T-cell (primary cell): ENCODE results near the gene DNAAF8. TPM values are rescaled to one million over a fixed set of nuclear protein-coding genes. Genes with fewer than 3 reads are reported as not detected.

Experiments used
- ATAC-seq, 4 experiments: fragments of 200-7000 bp in 3 of 4; fragments of 150-1000 bp in 1 of 4; cut with Tn5 transposase; replicated peaks in 1 of 4; 1 replicate in 3 of 4; 2 replicates in 1 of 4; pipeline ENCODE4 v1.10.0; 2021; ENCODE audit warnings: moderate library complexity in 3 of 4, mild to moderate bottlenecking in 2 of 4, moderate number of reproducible peaks in 1 of 4
- CTCF ChIA-PET, 2 donors: fragments of 300-600 bp; sonication (Branson Sonifier 250); formaldehyde crosslinking; loops; one replicate each; lab custom pipeline; 2022; ENCODE audit warnings: antibody characterized with exemption in 2 of 2; lab: Charles Lee
- POLR2A ChIA-PET, 2 donors: fragments of 300-600 bp; sonication (Branson Sonifier 250); formaldehyde crosslinking; loops; one replicate each; lab custom pipeline; 2022; ENCODE audit warnings: antibody characterized with exemption in 2 of 2; lab: Charles Lee
- DNase-seq, 35 experiments: peaks; one replicate each; pipeline versions ENCODE4 v3.0.0 to v3.0.0-alpha.2; 2013 to 2023
- H3K27ac ChIP-seq: one replicate; pipeline ENCODE4 v1.5.1; 2013; ENCODE audit warnings: low read length
- H3K27me3 ChIP-seq, 2 experiments: replicated peaks in 1 of 2; 1 replicate in 1 of 2; 2 replicates in 1 of 2; pipeline versions ENCODE4 v1.6.1 to v1.7.0; 2013; ENCODE audit warnings: low read length in 1 of 2, mixed read lengths in 1 of 2; ENCODE audit not compliant: control insufficient read depth in 2 of 2, insufficient read depth in 2 of 2; ENCODE audit errors: extremely low read depth in 1 of 2
- H3K36me3 ChIP-seq, 2 donors: 1 replicate in 1 of 2; 2 replicates in 1 of 2; pipeline versions ENCODE4 v1.6.1 to v1.7.0; 2013; ENCODE audit warnings: low read length in 1 of 2; ENCODE audit not compliant: control insufficient read depth in 2 of 2, insufficient read depth in 1 of 2; ENCODE audit errors: extremely low read depth in 1 of 2
- H3K4me1 ChIP-seq, 2 experiments: 1 replicate in 1 of 2; 2 replicates in 1 of 2; pipeline versions ENCODE4 v1.6.1 to v1.7.0; 2013; ENCODE audit warnings: low read length in 2 of 2, mixed read lengths in 1 of 2; ENCODE audit not compliant: insufficient read depth in 2 of 2, control insufficient read depth in 1 of 2; ENCODE audit errors: extremely low read depth in 1 of 2
- H3K4me3 ChIP-seq, 2 donors: 1 replicate in 1 of 2; 2 replicates in 1 of 2; pipeline versions ENCODE4 v1.5.1 to v1.7.0; 2013; ENCODE audit warnings: mild to moderate bottlenecking in 2 of 2, low read length in 1 of 2, moderate library complexity in 1 of 2; ENCODE audit not compliant: control insufficient read depth in 1 of 2; ENCODE audit errors: extremely low read depth in 1 of 2
- H3K9me3 ChIP-seq: 2 replicates; pipeline ENCODE4 v1.7.0; 2013
- H3K27ac Mint-ChIP-seq, 2 donors: one replicate each; pipeline ENCODE4 v1.8.0; 2020 to 2021; ENCODE audit warnings: mild to moderate bottlenecking in 2 of 2, mixed read lengths in 2 of 2
- H3K27me3 Mint-ChIP-seq, 2 donors: one replicate each; pipeline ENCODE4 v1.8.0; 2021 to 2022; ENCODE audit warnings: mixed read lengths in 2 of 2
- H3K36me3 Mint-ChIP-seq: one replicate; pipeline ENCODE4 v1.8.0; 2021; ENCODE audit warnings: mixed read lengths
- H3K4me1 Mint-ChIP-seq, 3 donors: one replicate each; pipeline ENCODE4 v1.8.0; 2020 to 2022; ENCODE audit warnings: mixed read lengths in 3 of 3, mild to moderate bottlenecking in 1 of 3
- H3K4me3 Mint-ChIP-seq, 3 donors: one replicate each; pipeline ENCODE4 v1.8.0; 2020 to 2022; ENCODE audit warnings: mild to moderate bottlenecking in 3 of 3, mixed read lengths in 3 of 3, moderate library complexity in 3 of 3
- H3K9me3 Mint-ChIP-seq, 3 donors: one replicate each; pipeline ENCODE4 v1.8.0; 2020 to 2022; ENCODE audit warnings: mixed read lengths in 3 of 3
- WGBS: methylation state at CpG from one replicate; pipeline ENCODE4 v1.1.5; 2013; ENCODE audit warnings: missing lambda C conversion rate; ENCODE audit not compliant: insufficient coverage; 5-methylcytosine and 5-hydroxymethylcytosine counted together
- total RNA-seq, 35 experiments: library from RNA in 6 of 35; stranded (reverse) in 6 of 35; fragments of 120-200 nt in 1 of 35; gene quantifications; one replicate each; pipeline versions ENCODE4 v1.2.1 to v1.2.4 and lab custom pipeline; 2013 to 2026

DNAAF8 gene
- total RNA-seq, 5 donors from 2014 or later (not counting 1 experiment from before 2014, with no cell fraction given) = 0.13 to 0.70 (median 0.34) TPM; not detected in 1

DNA sequence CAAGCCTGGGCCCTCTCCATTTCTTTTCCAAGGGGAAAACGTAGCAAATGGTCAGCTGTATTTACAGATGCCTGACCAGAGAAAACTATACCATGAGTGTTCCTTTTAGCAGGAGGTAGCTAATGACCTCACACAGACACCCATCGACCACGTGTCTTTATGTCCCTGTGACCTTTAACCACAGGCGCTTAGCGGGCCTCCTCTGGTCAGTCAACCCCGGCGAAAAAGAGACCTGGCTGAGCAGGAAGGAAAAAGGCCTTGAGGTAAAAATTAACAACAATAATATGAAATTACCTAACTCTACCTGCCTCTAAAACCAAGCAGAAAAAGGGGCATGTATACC is 31.9 kb upstream of the DNAAF8 start:
- no peaks in the 10 kb centered on the region for H3K9me3 Mint-ChIP-seq
- H3K27me3 ChIP-seq = no peaks in the 10 kb centered on the region
- WGBS = 100% methylated on average over 2 of the region's 7 CpGs
- H3K27ac ChIP-seq = no peak overlapping the region
- peaks cover 0 to 11% (median 3%) of the 10 kb centered on the region in 3 donors for H3K4me1 Mint-ChIP-seq
- H3K4me3 Mint-ChIP-seq = no peak overlapping the region
- no peaks in the 10 kb centered on the region for H3K27me3 Mint-ChIP-seq
- H3K4me1 ChIP-seq = peaks cover 0 to 29% of the 10 kb centered on the region in 2 experiments
- peak overlapping the region in 1 of 2 donors; percentile 34 for H3K27ac Mint-ChIP-seq
- ChIA-PET POLR2A (no interaction called here), CTCF (no interaction called here)
- peaks cover 15 to 59% of the 10 kb centered on the region in 2 donors for H3K36me3 ChIP-seq
- DNase-seq = no peak
- no peaks in the 10 kb centered on the region for H3K9me3 ChIP-seq
- no peak overlapping the region for H3K4me3 ChIP-seq
- ATAC-seq = no peak
- H3K36me3 Mint-ChIP-seq = peaks cover 20% of the 10 kb centered on the region

DNA sequence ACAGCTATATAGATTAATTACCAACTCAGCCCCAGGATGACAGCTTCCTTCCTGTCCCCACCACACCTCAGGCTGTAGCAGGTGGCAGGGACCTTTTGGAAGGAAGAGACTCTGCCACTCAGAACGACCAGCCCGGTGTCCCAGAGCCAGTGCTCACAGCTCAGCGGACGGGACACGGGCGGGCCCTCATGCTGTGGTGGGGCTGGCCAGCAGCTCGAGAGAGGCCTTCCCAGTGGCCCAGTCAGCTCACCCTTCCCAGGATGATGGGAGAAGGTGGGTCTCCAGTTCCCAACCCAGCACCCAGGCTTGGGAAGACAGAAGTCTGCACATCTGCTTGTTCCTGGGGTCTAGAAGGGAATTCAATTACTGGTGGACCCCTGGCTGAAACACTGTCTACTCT is 30.4 kb upstream of the DNAAF8 start:
- no peak overlapping the region for H3K27ac Mint-ChIP-seq

DNA sequence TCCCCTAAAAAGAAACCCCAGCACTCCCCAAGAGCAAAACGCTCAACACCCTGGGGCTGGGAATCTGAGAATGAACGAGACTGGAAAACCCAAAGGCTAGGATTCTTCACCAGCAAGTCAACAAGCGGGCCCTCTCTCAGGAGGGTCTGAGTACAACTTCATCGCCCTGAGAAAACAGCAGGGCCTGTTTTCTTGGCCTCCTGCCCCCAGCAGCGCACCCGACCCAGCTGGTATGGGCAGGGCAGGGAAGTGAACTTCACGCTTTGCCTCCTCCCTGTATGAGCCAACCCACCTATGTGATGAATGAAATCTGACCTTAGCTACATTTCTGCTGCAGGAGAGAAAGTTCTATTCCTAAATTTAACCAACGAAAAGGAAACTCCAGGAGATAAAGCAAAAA is 29.8 kb upstream of the DNAAF8 start:
- no peak overlapping the region for H3K4me3 Mint-ChIP-seq
- ATAC-seq (no peak), DNase-seq (no peak)
- no peaks in the 10 kb centered on the region for H3K27me3 Mint-ChIP-seq
- no peak overlapping the region for H3K27ac ChIP-seq
- H3K4me1 ChIP-seq = peaks cover 0 to 22% of the 10 kb centered on the region in 2 experiments
- no peaks in the 10 kb centered on the region for H3K9me3 ChIP-seq
- 84% methylated on average over 3 of the region's 8 CpGs for whole genome bisulfite sequencing
- no peaks in the 10 kb centered on the region for H3K27me3 ChIP-seq
- H3K4me1 Mint-ChIP-seq = peaks cover 0 to 11% (median 3%) of the 10 kb centered on the region in 3 donors
- CTCF ChIA-PET = interaction anchor here in 1 of 2 donors (0.8 kb wide), 1 partner anchor 34 kb away, joined by 3 read pairs; no protein-coding TSS in a partner anchor
- no peak overlapping the region for H3K27ac Mint-ChIP-seq
- H3K4me3 ChIP-seq = no peak overlapping the region
- H3K36me3 Mint-ChIP-seq = peaks cover 25% of the 10 kb centered on the region
- POLR2A ChIA-PET = no interaction called here
- peaks cover 12 to 47% of the 10 kb centered on the region in 2 donors for H3K36me3 ChIP-seq
- H3K9me3 Mint-ChIP-seq = no peaks in the 10 kb centered on the region

More for the DNA sequence above, 30.4 kb upstream of the DNAAF8 start:
- no peak overlapping the region for H3K4me3 Mint-ChIP-seq
- ChIA-PET POLR2A (no interaction called here), CTCF (interaction anchor here (0.7 kb wide), 2 partner anchors 215 to 723 kb away, joined by 4 to 7 read pairs; no protein-coding TSS in a partner anchor)
- H3K9me3 ChIP-seq = no peaks in the 10 kb centered on the region
- peaks cover 12 to 50% of the 10 kb centered on the region in 2 donors for H3K36me3 ChIP-seq
- ATAC-seq (no peak), DNase-seq (no peak)
- 0% methylated on average over 2 of the region's 7 CpGs for WGBS
- H3K4me3 ChIP-seq = no peak overlapping the region
- peaks cover 0 to 27% of the 10 kb centered on the region in 2 experiments for H3K4me1 ChIP-seq
- H3K27me3 Mint-ChIP-seq = no peaks in the 10 kb centered on the region
- no peak overlapping the region for H3K27ac ChIP-seq
- no peaks in the 10 kb centered on the region for H3K27me3 ChIP-seq
- H3K9me3 Mint-ChIP-seq = no peaks in the 10 kb centered on the region
- peaks cover 24% of the 10 kb centered on the region for H3K36me3 Mint-ChIP-seq
- H3K4me1 Mint-ChIP-seq = peaks cover 0 to 11% (median 3%) of the 10 kb centered on the region in 3 donors

DNA sequence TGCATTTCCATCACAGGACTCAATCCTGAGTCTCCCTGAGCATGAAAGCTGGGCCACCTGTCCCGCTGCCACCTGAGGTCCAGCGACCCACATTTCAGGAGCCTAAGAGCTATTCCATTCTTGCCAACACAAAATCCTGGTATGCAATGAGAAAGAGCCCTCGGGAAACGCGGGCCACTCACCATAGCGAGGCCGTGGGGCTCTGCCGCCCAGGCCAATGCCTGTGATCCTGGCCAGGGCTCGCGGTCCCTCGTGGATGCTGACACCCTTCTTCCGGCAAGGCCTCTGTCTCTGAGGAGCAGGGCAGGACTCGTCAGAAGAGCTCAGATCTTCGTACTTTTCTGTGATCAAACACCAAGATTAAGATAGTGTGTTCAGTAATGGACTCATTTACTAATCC is 29.4 kb upstream of the DNAAF8 start:
- Mint-ChIP-seq H3K4me3 (no peak overlapping the region), H3K4me1 (peaks cover 0 to 8% (median 3%) of the 10 kb centered on the region in 3 donors), H3K36me3 (peaks cover 25% of the 10 kb centered on the region), H3K27me3 (no peaks in the 10 kb centered on the region), H3K27ac (no peak overlapping the region), H3K9me3 (no peaks in the 10 kb centered on the region)
- Histone ChIP-seq H3K27me3 (no peaks in the 10 kb centered on the region), H3K36me3 (peaks cover 12 to 49% of the 10 kb centered on the region in 2 donors), H3K4me3 (no peak overlapping the region), H3K4me1 (peaks cover 0 to 18% of the 10 kb centered on the region in 2 experiments), H3K9me3 (no peaks in the 10 kb centered on the region), H3K27ac (no peak overlapping the region)
- DNase-seq (no peak), ATAC-seq (no peak)
- ChIA-PET CTCF (interaction anchor here in 1 of 2 donors (0.8 kb wide), 1 partner anchor 34 kb away, joined by 3 read pairs; no protein-coding TSS in a partner anchor), POLR2A (no interaction called here)
- WGBS = 95% methylated on average over 14 of the region's 14 CpGs

DNA sequence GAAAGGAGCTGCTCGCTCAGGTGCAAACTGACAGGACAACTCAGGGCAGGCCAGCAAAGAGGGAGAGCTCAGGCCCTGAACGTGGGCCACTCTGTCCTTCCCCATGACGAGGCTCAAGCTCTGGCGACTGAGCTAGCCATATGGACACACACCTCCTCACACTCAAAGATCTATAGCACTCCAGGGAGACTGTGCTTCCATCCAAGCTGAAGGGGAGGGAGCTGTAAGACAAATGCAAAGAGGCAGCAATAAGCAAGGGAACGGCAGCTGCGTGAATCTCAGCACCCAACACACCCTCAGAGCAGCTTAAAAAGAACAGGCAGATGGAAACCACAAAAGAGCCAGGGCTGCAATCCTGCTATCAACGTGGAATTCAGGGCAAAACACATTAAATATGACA is 27.5 kb upstream of the DNAAF8 start:
- DNase-seq (no peak), ATAC-seq (no peak)
- H3K4me1 Mint-ChIP-seq = no peaks in the 10 kb centered on the region
- H3K9me3 ChIP-seq = no peaks in the 10 kb centered on the region
- H3K27ac ChIP-seq = no peak overlapping the region
- H3K4me3 ChIP-seq = no peak overlapping the region
- H3K27me3 Mint-ChIP-seq = no peaks in the 10 kb centered on the region
- peaks cover 0 to 4% of the 10 kb centered on the region in 2 experiments for H3K4me1 ChIP-seq
- peaks cover 31% of the 10 kb centered on the region for H3K36me3 Mint-ChIP-seq
- CTCF ChIA-PET = no interaction called here
- WGBS = 83% methylated on average over 1 of the region's 7 CpGs
- H3K36me3 ChIP-seq = peaks cover 13 to 48% of the 10 kb centered on the region in 2 donors
- H3K27ac Mint-ChIP-seq = no peak overlapping the region
- POLR2A ChIA-PET = no interaction called here
- no peaks in the 10 kb centered on the region for H3K9me3 Mint-ChIP-seq
- no peak overlapping the region for H3K4me3 Mint-ChIP-seq
- no peaks in the 10 kb centered on the region for H3K27me3 ChIP-seq

DNA sequence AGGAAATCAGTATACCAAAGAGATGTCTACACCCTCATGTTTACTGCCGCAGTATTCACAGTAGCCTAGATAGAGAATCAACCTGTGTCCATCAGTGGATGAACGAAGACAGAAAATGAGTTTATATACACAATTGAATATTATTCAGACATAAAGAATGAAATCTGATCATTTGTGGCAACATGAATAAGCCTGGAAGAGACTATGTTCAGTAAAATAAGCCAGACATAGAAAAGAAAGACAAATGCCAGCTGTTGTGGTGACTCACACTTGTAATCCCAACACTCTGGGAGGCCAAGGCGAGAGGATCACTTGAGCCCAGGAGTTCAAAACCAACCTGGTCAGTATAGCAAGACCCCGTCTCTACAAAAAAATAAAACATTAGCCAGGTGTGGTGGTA is 24.9 kb upstream of the DNAAF8 start:
- Mint-ChIP-seq H3K4me3 (no peak overlapping the region), H3K36me3 (peaks cover 41% of the 10 kb centered on the region), H3K27ac (no peak overlapping the region), H3K9me3 (no peaks in the 10 kb centered on the region), H3K4me1 (no peaks in the 10 kb centered on the region), H3K27me3 (no peaks in the 10 kb centered on the region)
- no CpG with 5 or more reads among the region's 4 CpGs for WGBS
- peaks cover 3 to 46% of the 10 kb centered on the region in 2 donors for H3K36me3 ChIP-seq
- ChIA-PET CTCF (no interaction called here), POLR2A (no interaction called here)
- H3K9me3 ChIP-seq = no peaks in the 10 kb centered on the region
- DNase-seq (no peak), ATAC-seq (no peak)
- H3K27ac ChIP-seq = no peak overlapping the region
- H3K4me3 ChIP-seq = no peak overlapping the region
- H3K27me3 ChIP-seq = no peaks in the 10 kb centered on the region
- no peaks in the 10 kb centered on the region for H3K4me1 ChIP-seq
